Endothelial cell of umbilical vein (primary cell): ENCODE results near the gene CTDP1. TPM values are rescaled to one million over a fixed set of nuclear protein-coding genes. Genes with fewer than 3 reads are reported as not detected.
A peak's percentile ranks its signal among the peaks of the same experiment; 100 is the strongest.
"Not testable (repeated sequence)": the region's sequence is repeated elsewhere in the genome, so short reads cannot be mapped to it uniquely, and the experiment has no call there.

Experiments
- BruUV-seq: library from RNA; stranded (reverse); fragments of 400-500 nt; replicated peaks from 2 replicates; lab custom pipeline; 2021; lab: Mats Ljungman, UMichigan
- CTCF ChIA-PET: fragments of 300-600, 350-600 bp; sonication (Branson Sonifier 250); formaldehyde crosslinking; loops from one replicate; lab custom pipeline; 2021; ENCODE audit warnings: antibody characterized with exemption, inconsistent platforms; lab: Charles Lee
- POLR2A ChIA-PET: fragments of 300-600, 350-600 bp; sonication (Branson Sonifier 250); formaldehyde crosslinking; loops from one replicate; lab custom pipeline; 2021; ENCODE audit warnings: antibody characterized with exemption, inconsistent platforms; lab: Charles Lee
- DNase-seq: peaks from one replicate; pipeline ENCODE4 v3.0.0-alpha.2; 2011; ENCODE audit warnings: low read depth, low spot score
- FAIRE-seq: peaks from 2 replicates; lab custom pipeline; 2011; peaks lifted over from hg19 to GRCh38; lab: Jason Lieb, UNC
- H2AFZ ChIP-seq: 2 replicates; pipeline ENCODE4 v1.6.0; 2012; ENCODE audit warnings: low read depth, low read length, control low read depth, inconsistent platforms
- H3K27ac ChIP-seq: 2 replicates; pipeline ENCODE4 v1.5.1; 2011; ENCODE audit warnings: low read depth, mild to moderate bottlenecking, control low read depth, low read length, moderate library complexity; ENCODE audit not compliant: insufficient read depth
- H3K27me3 ChIP-seq, 2 experiments: 2 replicates each; pipeline versions ENCODE4 v1.6.0 to v1.6.1; 2011; ENCODE audit warnings: low read length in 2 of 2, mixed read lengths in 1 of 2; ENCODE audit not compliant: control insufficient read depth in 2 of 2, insufficient read depth in 2 of 2
- H3K36me3 ChIP-seq, 2 experiments: 2 replicates in 1 of 2; 3 replicates in 1 of 2; pipeline ENCODE4 v1.5.1; 2011; ENCODE audit warnings: low read length in 2 of 2, mild to moderate bottlenecking in 1 of 2, moderate library complexity in 1 of 2; ENCODE audit not compliant: control insufficient read depth in 2 of 2, insufficient read depth in 2 of 2; ENCODE audit errors: extremely low read depth in 1 of 2
- H3K4me1 ChIP-seq: 3 replicates; pipeline ENCODE4 v1.5.1; 2011; ENCODE audit warnings: mild to moderate bottlenecking, low read length; ENCODE audit not compliant: control insufficient read depth, insufficient read depth; ENCODE audit errors: extremely low read depth
- H3K4me2 ChIP-seq: 2 replicates; pipeline ENCODE4 v1.6.1; 2011; ENCODE audit warnings: low read length, control low read depth, mixed read lengths; ENCODE audit not compliant: insufficient read depth
- H3K4me3 ChIP-seq, 3 experiments: fragments of 200-600 bp in 1 of 3; sonication (generic), shearing (Covaris generic) in 1 of 3; replicated peaks in 1 of 3; 2 replicates each; pipeline ENCODE4 v1.5.1; 2011 to 2016; ENCODE audit warnings: control low read depth in 3 of 3, low read length in 3 of 3, mild to moderate bottlenecking in 2 of 3, inconsistent platforms in 1 of 3, low read depth in 1 of 3, moderate library complexity in 1 of 3; ENCODE audit not compliant: insufficient read depth in 1 of 3
- H3K79me2 ChIP-seq: 2 replicates; pipeline ENCODE4 v1.6.0; 2012; ENCODE audit warnings: low read length, inconsistent platforms; ENCODE audit not compliant: control insufficient read depth, insufficient read depth
- H3K9ac ChIP-seq: replicated peaks from 2 replicates; pipeline ENCODE3; 2011; ENCODE audit warnings: low read length, control low read depth; ENCODE audit not compliant: insufficient read depth; ENCODE audit errors: extremely low read depth
- H3K9me1 ChIP-seq: replicated peaks from 3 replicates; pipeline ENCODE4 v1.6.0; 2011; ENCODE audit warnings: mild to moderate bottlenecking, low read length; ENCODE audit not compliant: control insufficient read depth, insufficient read depth; ENCODE audit errors: extremely low read depth
- H3K9me3 ChIP-seq: replicated peaks from 2 replicates; pipeline ENCODE4 v1.5.1; 2012; ENCODE audit warnings: low read length, inconsistent platforms; ENCODE audit not compliant: control insufficient read depth, insufficient read depth
- H4K20me1 ChIP-seq: replicated peaks from 2 replicates; pipeline ENCODE3; 2011; ENCODE audit warnings: mild to moderate bottlenecking, low read length; ENCODE audit not compliant: control insufficient read depth, insufficient read depth; ENCODE audit errors: extremely low read depth
- EZH2 ChIP-seq: IDR thresholded peaks from 2 replicates; pipeline ENCODE4 v1.6.1; 2012; ENCODE audit warnings: borderline replicate concordance, low read depth, mild to moderate bottlenecking, moderate library complexity, low read length, inconsistent platforms; ENCODE audit not compliant: severe bottlenecking
- FOS ChIP-seq: IDR thresholded peaks from 2 replicates; pipeline ENCODE4 v1.6.1; 2011; ENCODE audit warnings: mild to moderate bottlenecking, low read length, moderate library complexity, borderline replicate concordance; ENCODE audit not compliant: insufficient read depth
- JUN ChIP-seq: IDR thresholded peaks from 2 replicates; pipeline ENCODE4 v1.6.1; 2011; ENCODE audit warnings: borderline replicate concordance, low read depth; ENCODE audit not compliant: insufficient read length, insufficient read depth
- POLR2A ChIP-seq: IDR thresholded peaks from 2 replicates; pipeline ENCODE4 v1.6.1; 2012; ENCODE audit warnings: low read depth, mild to moderate bottlenecking, control low read depth, low read length
- POLR2AphosphoS5 ChIP-seq: IDR thresholded peaks from 2 replicates; pipeline ENCODE4 v1.6.1; 2012; ENCODE audit warnings: low read depth, mild to moderate bottlenecking, control low read depth, low read length, moderate library complexity; ENCODE audit not compliant: insufficient read depth
- dilution Hi-C: fragments of 300-500 bp; cut with MboI; formaldehyde crosslinking; loops from one replicate; pipeline ENCODE4 v1.15.0; 2019; ENCODE audit warnings: low sequenced_read_pairs; ENCODE audit not compliant: extremely low pct_ligation_motif_present
- intact Hi-C: fragments of 100-400 bp; cut with micrococcal nuclease; formaldehyde crosslinking; loops from one replicate; pipeline ENCODE4 v1.10.0; 2022
- polyA plus RNA-seq, 4 experiments: library from polyadenylated mRNA; depleted of rRNA in 3 of 4; stranded (reverse) in 3 of 4; unstranded in 1 of 4; fragments of >200 nt; gene quantifications; 2 replicates each; pipeline versions ENCODE4 v1.2.1 to v1.2.3, GENCODE V29; 2011 to 2012; ENCODE audit warnings: missing spikeins in 1 of 4
- total RNA-seq: library from RNA; stranded (reverse); gene quantifications from 2 replicates; pipeline ENCODE4 v1.2.3, GENCODE V29; 2021
- TF ChIP-seq, protein P1 (sequence below): IDR thresholded peaks from 2 replicates; pipeline ENCODE4 v1.6.1; 2011; ENCODE audit not compliant: insufficient read depth, insufficient read length

The CTDP1 gene
- total and polyA plus RNA-seq, 2 donors (not counting 3 experiments of a cell fraction or from before 2014, with no cell fraction given), result 15.3 to 27.6 TPM

DNA sequence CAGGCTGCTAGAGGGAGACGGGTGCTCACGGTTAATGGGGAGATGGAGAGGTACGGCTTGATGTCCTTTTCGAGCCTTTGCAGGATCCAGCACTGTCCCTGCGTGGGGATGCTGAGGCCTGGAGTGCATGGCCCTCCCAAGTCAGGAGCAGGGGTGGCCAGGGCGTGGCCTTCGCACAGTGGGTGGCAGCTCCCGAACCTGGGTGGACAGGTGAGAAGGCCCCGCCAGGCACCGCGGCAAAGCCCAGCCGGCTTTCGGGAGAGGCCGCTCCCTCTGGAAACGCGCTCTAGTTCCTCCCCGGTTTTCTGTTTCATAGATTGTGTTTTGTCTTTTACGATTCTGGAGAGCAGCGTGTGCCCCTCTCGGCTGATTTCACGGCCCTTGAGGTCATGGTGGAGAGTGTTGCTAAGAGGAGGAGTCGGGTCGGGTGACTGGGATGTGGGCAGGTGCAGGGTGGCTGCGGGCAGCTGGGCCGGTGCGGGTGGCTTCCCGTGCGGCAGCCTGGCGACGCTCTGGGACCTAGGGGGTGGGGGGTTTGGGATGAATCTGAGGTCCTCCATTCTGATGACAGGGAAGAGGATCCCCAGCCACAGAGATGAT is 39.4 kb downstream of the CTDP1 start:
- intact Hi-C loops (no loop called here), dilution Hi-C loops (no loop called here)
- H3K27me3 ChIP-seq, result no peaks in the 10 kb centered on the region
- H3K4me3 ChIP-seq, result no peak overlapping the region
- no peaks in the 10 kb centered on the region for H3K9me1 ChIP-seq
- BruUV-seq, result no TSS peak
- no peak overlapping the region for H3K9ac ChIP-seq
- no peak for FAIRE-seq
- H3K9me3 ChIP-seq, result no peaks in the 10 kb centered on the region
- POLR2A ChIA-PET, result no interaction called here
- H3K4me1 ChIP-seq, result no peaks in the 10 kb centered on the region
- no peak overlapping the region for H3K4me2 ChIP-seq
- CTCF ChIA-PET, result no interaction called here
- no peak for TF ChIP-seq FOS
- TF ChIP-seq EZH2, result no peak
- no peak for TF ChIP-seq POLR2A
- TF ChIP-seq POLR2AphosphoS5, result no peak
- TF ChIP-seq, protein P1, sequence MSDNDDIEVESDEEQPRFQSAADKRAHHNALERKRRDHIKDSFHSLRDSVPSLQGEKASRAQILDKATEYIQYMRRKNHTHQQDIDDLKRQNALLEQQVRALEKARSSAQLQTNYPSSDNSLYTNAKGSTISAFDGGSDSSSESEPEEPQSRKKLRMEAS, result no peak
- no peaks in the 10 kb centered on the region for H4K20me1 ChIP-seq
- peaks cover 3 to 38% of the 10 kb centered on the region in 2 experiments for H3K36me3 ChIP-seq
- DNase-seq, result no peak
- no peak overlapping the region for H3K27ac ChIP-seq
- no peaks in the 10 kb centered on the region for H3K79me2 ChIP-seq
- no peak overlapping the region for H2AFZ ChIP-seq

DNA sequence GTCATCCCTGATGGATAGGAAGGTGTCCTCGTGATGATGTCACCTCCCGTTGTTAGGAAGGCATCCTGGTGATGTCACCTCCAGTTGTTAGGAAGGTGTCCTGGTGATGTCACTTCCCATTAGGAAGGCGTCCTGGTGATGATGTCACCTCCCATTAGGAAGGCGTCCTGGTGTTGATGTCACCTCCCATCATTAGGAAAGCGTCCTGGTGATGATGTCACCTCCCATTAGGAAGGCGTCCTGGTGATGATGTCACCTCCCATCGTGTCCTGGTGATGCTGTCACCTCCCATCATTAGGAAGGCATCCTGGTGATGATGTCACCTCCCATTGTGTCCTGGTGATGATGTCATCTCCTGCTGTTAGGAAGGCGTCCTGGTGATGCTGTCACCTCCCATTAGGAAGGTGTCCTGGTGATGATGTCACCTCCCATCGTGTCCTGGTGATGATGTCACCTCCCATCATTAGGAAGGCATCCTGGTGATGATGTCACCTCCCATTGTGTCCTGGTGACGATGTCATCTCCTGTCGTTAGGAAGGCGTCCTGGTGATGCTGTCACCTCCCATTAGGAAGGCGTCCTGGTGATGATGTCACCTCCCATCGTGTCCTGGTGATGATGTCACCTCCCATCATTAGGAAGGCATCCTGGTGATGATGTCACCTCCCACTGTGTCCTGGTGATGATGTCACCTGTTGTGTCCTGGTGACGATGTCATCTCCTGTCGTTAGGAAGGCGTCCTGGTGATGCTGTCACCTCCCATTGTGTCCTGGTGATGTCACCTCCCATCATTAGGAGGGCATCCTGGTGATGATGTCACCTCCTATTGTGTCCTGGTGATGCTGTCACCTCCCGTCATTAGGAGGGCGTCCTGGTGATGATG is 40.1 kb downstream of the CTDP1 start:
- peak; percentile 66 for TF ChIP-seq JUN
- FAIRE-seq, H2AFZ ChIP-seq, H3K9ac ChIP-seq, H3K4me2 ChIP-seq, POLR2A ChIA-PET, intact Hi-C loops, H3K79me2 ChIP-seq, H3K9me3 ChIP-seq, H4K20me1 ChIP-seq, BruUV-seq, H3K27me3 ChIP-seq, DNase-seq, H3K4me1 ChIP-seq, H3K4me3 ChIP-seq, H3K9me1 ChIP-seq, dilution Hi-C loops, CTCF ChIA-PET: not testable (repeated sequence)
- H3K27ac ChIP-seq, result peak overlapping the region; percentile 3
- H3K36me3 ChIP-seq, result peaks cover 3 to 34% of the 10 kb centered on the region in 2 experiments
